Myocyte (in vitro differentiated cells): ENCODE measurements around the gene ZNF749. TPM values are rescaled to one million over a fixed set of nuclear protein-coding genes. Genes with fewer than 3 reads are reported as not detected.

ENCODE experiments used
- DNase-seq: peaks from one replicate; pipeline ENCODE4 v3.0.0-alpha.2; 2012; ENCODE audit warnings: low read depth
- polyA plus RNA-seq: library from polyadenylated mRNA; unstranded; fragments of >200 nt; gene quantifications from one replicate; pipeline ENCODE4 v1.2.1, GENCODE V29; 2012; ENCODE audit warnings: missing spikeins
- total RNA-seq: library from RNA; depleted of rRNA; stranded (reverse); fragments of >200 nt; gene quantifications from 2 replicates; pipeline ENCODE4 v1.2.3, GENCODE V29; 2014

ZNF749 gene
- total RNA-seq, result 3.4 and 5.4 TPM in 2 replicates
- polyA plus RNA-seq, result 6.3 TPM

GRCh38 chr19:57435062-57435978 lies at the start of gene ZNF749:
TSS of gene ZNF749 (plus strand) at chr19:57435325. CDS start at chr19:57435579, 254 bp downstream.
- peak; percentile 98 for DNase-seq

GRCh38 chr19:57389194-57389729 lies 45.9 kb upstream of the ZNF749 start:
- DNase-seq, result no peak

GRCh38 chr19:57389730-57390598 lies 45.2 kb upstream of the ZNF749 start, which contains the start of gene ZNF548:
TSS of gene ZNF548 (plus strand) at chr19:57389854. CDS start at chr19:57390100, 246 bp downstream.
- DNase-seq, result peak; percentile 99

DNA sequence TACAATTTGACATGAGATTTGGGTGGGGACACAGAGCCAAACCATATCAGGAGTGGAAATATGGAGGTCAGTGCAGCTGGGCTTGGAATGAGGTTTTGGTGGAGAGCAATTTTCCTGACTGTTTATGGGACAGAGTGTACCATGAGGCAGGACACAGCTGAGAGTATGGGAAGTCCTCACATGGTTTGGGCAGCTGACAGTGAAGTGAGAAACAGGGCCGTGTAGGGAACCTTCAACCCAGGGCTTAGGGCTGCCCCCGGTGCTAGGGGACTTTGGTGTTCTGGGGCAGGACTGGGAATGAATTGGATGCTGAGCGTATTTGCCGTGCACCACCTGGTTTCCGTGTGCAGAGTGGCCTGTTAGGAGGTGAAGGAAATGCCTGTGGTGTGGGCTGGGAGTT lies 39.4 kb upstream of the ZNF749 start:
- DNase-seq, result no peak

- DNase-seq, result no peak
Observed at GRCh38 chr19:57398868-57399267, 36.3 kb upstream of the ZNF749 start.

DNA sequence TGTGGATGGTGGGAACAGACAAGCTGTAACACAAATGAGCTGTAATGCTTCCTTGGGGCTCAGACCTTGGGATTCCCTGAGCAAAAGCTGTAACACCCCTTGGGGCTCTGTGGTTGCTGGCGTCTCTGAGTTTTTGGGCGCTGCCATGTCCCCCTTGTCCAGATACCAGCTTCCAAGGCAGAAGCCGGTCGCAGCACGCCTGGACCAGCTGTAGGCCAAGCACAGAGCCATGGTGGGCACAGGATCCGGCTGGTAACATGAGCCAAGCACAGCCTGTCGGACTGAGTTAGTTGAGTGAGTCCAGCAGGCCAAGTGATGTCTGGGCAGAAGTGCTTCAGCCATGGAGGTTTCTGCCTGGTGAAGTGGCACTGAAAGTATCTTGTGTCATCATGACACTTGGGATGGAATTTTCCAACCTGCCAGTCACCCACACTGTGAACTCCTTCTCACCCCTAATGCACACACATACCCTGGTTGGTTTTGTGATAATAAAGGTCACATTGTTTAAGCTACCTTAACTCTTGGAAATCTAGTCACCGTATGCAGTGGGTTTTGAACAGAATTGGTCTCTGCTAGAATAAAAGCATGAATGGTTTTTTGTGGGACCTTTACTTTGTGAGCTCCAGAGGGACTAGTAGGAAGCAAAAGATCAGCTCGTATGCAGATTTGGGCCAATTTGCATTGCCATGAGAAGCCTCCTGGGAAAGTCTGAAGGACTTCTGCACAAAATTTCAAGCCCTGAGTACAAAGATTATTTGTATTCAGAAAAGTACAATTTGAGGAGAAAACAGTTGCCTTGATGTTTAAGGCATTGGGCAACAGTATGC lies 31.2 kb upstream of the ZNF749 start:
- DNase-seq, result no peak

DNA sequence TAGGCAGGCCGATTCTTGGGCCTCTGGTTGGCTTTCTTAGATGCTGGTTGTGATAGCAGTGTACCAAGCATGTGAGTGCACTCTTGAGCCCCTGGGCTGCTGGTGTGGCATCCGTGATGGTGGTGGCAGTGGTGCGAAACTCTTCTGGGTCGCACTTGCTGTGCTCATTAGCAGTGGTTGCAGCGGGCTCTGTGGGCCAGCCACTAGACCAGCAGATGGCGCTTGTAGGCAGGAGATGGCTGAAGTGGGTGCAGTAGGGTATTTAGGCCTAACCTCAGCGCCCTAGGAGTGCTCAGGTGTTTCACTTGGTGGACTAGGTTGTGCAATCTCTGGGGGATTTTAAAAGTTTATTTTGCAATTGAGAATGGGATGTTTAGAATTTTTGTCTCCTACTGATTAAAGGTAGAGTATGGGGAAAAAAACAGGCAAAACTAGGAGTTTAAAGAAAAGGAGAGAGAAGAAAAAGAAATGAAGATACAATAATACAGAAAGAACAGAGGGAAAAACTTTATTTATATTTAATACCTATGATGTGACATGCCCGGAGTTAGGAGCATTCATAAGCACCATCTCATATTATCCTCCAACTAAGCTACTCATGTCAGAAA lies 28.5 kb upstream of the ZNF749 start:
- peak; percentile 57 for DNase-seq

GRCh38 chr19:57410877-57411671 lies 24.1 kb upstream of the ZNF749 start, which contains the start of gene ZNF17:
TSS of gene ZNF17 (plus strand) at chr19:57411161. CDS start at chr19:57413616, 2,455 bp downstream.
- peak; percentile 95 for DNase-seq

- no peak for DNase-seq
Observed at GRCh38 chr19:57419439-57419838, 15.7 kb upstream of the ZNF749 start.

DNA sequence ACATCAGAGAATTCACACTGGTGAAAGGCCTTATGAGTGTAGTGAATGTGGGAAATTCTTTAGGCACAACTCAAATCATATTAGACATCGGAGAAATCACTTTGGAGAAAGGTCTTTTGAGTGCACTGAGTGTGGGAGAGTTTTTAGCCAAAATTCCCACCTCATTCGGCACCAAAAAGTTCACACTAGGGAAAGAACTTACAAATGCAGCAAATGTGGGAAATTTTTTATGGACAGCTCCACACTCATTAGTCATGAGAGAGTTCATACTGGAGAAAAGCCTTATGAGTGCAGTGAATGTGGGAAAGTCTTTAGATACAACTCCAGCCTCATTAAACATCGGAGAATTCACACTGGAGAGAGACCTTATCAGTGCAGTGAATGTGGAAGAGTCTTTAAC lies 14.1 kb upstream of the ZNF749 start:
- DNase-seq, result no peak

- no peak for DNase-seq
Observed at GRCh38 chr19:57434386-57435061, 601 bp upstream of the ZNF749 start.

- no peak for DNase-seq
Observed at GRCh38 chr19:57436417-57436816, 1.3 kb downstream of the ZNF749 start.

DNA sequence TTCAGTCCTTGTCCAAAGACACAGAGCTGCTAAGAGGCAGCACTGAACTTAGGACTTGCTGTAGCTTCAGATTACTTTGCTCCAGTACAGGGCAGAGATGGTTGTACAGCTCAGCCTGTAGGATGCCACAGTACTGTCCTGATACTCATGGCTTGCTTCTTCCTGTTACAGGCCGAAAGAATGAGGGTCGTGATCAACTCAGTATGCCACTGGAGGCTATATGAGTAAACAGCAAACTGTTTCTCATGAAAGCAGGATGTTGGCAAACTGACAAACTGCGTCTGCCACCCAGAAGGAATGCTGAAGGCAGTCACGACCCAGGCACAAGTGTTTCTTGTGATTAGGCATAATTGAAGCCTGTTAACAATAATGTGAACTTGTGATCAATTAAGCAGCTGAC lies 2.8 kb downstream of the ZNF749 start:
- no peak for DNase-seq

DNA sequence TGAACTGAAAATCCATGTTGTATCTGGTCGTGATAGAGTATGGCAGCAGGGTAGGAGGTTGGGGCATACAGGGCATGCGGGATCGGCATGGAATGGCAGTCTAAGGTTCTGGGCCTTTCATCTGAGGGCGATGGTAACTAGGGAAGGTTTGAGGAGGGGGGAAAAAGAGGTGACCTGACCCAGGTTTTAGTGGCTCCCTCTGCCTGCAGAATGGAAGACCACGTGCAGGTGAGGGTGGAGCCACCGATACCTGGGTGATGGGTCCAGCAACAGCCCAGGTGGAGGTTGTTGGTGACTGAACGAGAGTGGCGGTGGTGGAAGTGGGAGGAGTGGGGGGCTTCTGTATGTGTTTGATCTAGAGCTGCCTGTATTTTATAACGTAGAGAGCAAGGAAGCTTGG lies 3.8 kb downstream of the ZNF749 start:
- no peak for DNase-seq

GRCh38 chr19:57441979-57442752 lies 7.0 kb downstream of the ZNF749 start:
- DNase-seq, result no peak

DNA sequence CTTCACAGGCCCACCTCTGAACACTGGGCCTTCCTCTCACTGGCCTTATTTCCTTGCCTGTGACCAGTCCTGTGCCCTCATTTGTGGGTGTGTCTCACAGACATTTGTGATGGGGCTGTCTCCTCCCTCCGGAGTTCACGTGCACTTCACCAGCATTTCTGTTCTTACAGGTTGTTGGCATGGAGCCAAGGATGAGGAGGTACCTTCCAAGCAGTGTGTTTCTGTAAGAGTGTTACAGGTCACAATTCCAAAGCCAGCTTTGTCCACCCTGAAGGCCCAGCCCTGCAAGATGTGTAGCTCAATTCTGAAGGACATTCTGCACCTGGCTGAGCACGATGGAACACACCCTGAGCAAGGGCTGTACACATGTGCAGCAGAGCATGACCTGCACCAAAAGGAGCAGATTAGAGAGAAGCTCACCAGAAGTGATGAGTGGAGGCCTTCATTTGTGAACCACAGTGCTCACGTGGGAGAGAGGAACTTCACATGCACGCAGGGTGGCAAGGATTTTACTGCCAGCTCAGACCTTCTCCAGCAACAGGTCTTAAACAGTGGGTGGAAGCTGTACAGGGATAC lies 8.1 kb downstream of the ZNF749 start:
- no peak for DNase-seq

GRCh38 chr19:57452307-57452706 lies 17.2 kb downstream of the ZNF749 start:
- no peak for DNase-seq
